ENCODE measurements around the gene SCAF4. TPM values are rescaled to one million over a fixed set of nuclear protein-coding genes. Genes with fewer than 3 reads are reported as not detected.

The SCAF4 gene
- total RNA-seq, 2 donors from 2014 or later, result 12.6 to 29.5 TPM

DNA sequence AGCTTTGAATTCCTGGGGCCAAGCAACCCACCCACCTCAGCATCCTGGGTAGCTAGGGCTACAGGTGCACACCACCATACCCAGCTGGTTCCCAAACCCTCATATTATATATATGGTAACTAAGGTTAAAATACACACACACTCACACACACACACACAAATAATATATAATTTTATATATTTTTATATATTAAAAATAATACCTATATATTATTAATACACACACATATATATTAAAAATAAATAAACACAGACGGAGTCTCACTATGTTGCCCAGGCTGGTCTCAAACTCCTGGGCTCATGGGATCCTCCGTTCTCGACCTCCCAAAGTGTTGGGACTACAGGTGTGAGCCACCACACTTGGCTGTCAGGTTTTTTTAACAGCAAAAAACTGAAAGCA lies 31.9 kb downstream of the SCAF4 start:
- 98% methylated on average over 3 of the region's 3 CpGs for WGBS
- H3K27me3 ChIP-seq (replicated peaks; ENCODE audit: insufficient read depth), result no peaks in the 10 kb centered on the region
- TF ChIP-seq CTCF (IDR thresholded peaks at IDR 0.05) (no peak), POLR2A (IDR thresholded peaks at IDR 0.05) (no peak), POLR2AphosphoS5 (IDR thresholded peaks at IDR 0.05) (no peak)
- DNase-seq (ENCODE audit: low spot score), result no peak
- no peaks in the 10 kb centered on the region for H3K4me1 ChIP-seq (replicated peaks)
- no peaks in the 10 kb centered on the region for H3K36me3 ChIP-seq
- no peak overlapping the region for H3K27ac ChIP-seq
- H3K9me3 ChIP-seq, result no peaks in the 10 kb centered on the region
- no peak overlapping the region for H3K4me3 ChIP-seq
- intact Hi-C loops (cut with DNase I), result no loop called here

- Histone ChIP-seq H3K27me3 (replicated peaks; ENCODE audit: insufficient read depth) (no peaks in the 10 kb centered on the region), H3K4me3 (no peak overlapping the region), H3K27ac (no peak overlapping the region), H3K36me3 (peaks cover 0 to 7% of the 10 kb centered on the region in 2 donors), H3K4me1 (replicated peaks) (no peaks in the 10 kb centered on the region), H3K9me3 (no peaks in the 10 kb centered on the region)
- TF ChIP-seq POLR2AphosphoS5 (IDR thresholded peaks at IDR 0.05) (no peak), POLR2A (IDR thresholded peaks at IDR 0.05) (no peak), CTCF (IDR thresholded peaks at IDR 0.05) (no peak)
- DNase-seq (ENCODE audit: low spot score), result no peak
- intact Hi-C loops (cut with DNase I), result no loop called here
Measured at GRCh38 chr21:31698461-31698860, 33.5 kb downstream of the SCAF4 start.

DNA sequence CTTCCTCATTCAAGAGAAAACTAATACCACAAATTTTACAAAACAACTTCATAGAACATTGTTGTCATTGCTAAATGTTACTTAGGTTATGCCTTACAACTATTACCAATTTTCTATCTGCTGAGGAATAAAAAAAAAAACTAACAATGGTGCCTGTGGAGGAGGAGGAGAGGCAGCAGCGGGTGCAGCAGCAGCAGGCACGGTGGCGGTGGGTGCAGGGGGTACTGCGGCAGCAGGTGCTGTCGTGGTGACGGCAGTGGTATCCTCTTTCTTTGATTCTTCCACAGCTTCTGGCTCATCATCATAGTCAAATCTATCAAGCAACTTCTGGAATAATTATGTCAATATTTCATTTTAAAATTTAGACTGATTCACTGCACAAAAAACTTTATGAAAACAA lies 35.5 kb downstream of the SCAF4 start:
- intact Hi-C loops (cut with DNase I), result no loop called here
- H3K9me3 ChIP-seq, result no peaks in the 10 kb centered on the region
- DNase-seq (ENCODE audit: low spot score), result no peak
- no peak overlapping the region for H3K27ac ChIP-seq
- H3K27me3 ChIP-seq (replicated peaks; ENCODE audit: insufficient read depth), result no peaks in the 10 kb centered on the region
- peaks cover 0 to 16% of the 10 kb centered on the region in 2 donors for H3K36me3 ChIP-seq
- H3K4me3 ChIP-seq, result no peak overlapping the region
- TF ChIP-seq POLR2AphosphoS5 (IDR thresholded peaks at IDR 0.05), result no peak
- TF ChIP-seq POLR2A (IDR thresholded peaks at IDR 0.05), result no peak
- no peak for TF ChIP-seq CTCF (IDR thresholded peaks at IDR 0.05)
- no peaks in the 10 kb centered on the region for H3K4me1 ChIP-seq (replicated peaks)
- 95% methylated on average over 6 of the region's 6 CpGs for WGBS

- H3K27me3 ChIP-seq (replicated peaks; ENCODE audit: insufficient read depth), result no peaks in the 10 kb centered on the region
Measured at GRCh38 chr21:31693222-31693621, 38.7 kb downstream of the SCAF4 start.

More at GRCh38 chr21:31693222-31693621, 38.7 kb downstream of the SCAF4 start:
- no peaks in the 10 kb centered on the region for H3K9me3 ChIP-seq
- H3K27ac ChIP-seq, result no peak overlapping the region
- no peak overlapping the region for H3K4me3 ChIP-seq
- DNase-seq (ENCODE audit: low spot score), result no peak
- H3K36me3 ChIP-seq, result peaks cover 3 to 16% of the 10 kb centered on the region in 2 donors
- 98% methylated on average over 16 of the region's 16 CpGs for WGBS
- H3K4me1 ChIP-seq (replicated peaks), result no peaks in the 10 kb centered on the region
- intact Hi-C loops (cut with DNase I), result no loop called here
- TF ChIP-seq POLR2AphosphoS5 (IDR thresholded peaks at IDR 0.05) (no peak), CTCF (IDR thresholded peaks at IDR 0.05) (no peak), POLR2A (IDR thresholded peaks at IDR 0.05) (no peak)

All from prostate gland (tissue), 2 donors.